Caco-2 (cell line): ENCODE data around the gene TMEM43. TPM values are rescaled to one million over a fixed set of nuclear protein-coding genes. Genes with fewer than 3 reads are reported as not detected.

ENCODE experiments used
- BruUV-seq: library from RNA; stranded (reverse); fragments of 400-500 nt; replicated peaks from 2 replicates; lab custom pipeline; 2021; lab: Mats Ljungman, UMichigan
- CTCF ChIA-PET: fragments of 300-600 bp; sonication (Branson Sonifier 250); formaldehyde crosslinking; loops from one replicate; lab custom pipeline; 2022; ENCODE audit warnings: antibody characterized with exemption; lab: Charles Lee
- POLR2A ChIA-PET: fragments of 300-600 bp; sonication (Branson Sonifier 250); formaldehyde crosslinking; loops from one replicate; lab custom pipeline; 2022; ENCODE audit warnings: antibody characterized with exemption; lab: Charles Lee
- DNase-seq, 2 experiments: peaks; one replicate each; pipeline versions ENCODE4 v3.0.0 to v3.0.0-alpha.2; 2020 to 2022
- H3K27me3 ChIP-seq: replicated peaks from 2 replicates; pipeline ENCODE4 v1.6.0; 2011; ENCODE audit warnings: low read length; ENCODE audit not compliant: control insufficient read depth, insufficient read depth
- H3K36me3 ChIP-seq: 2 replicates; pipeline ENCODE4 v1.5.1; 2011; ENCODE audit warnings: low read length; ENCODE audit not compliant: control insufficient read depth, insufficient read depth
- H3K4me1 ChIP-seq: fragments of 250-450 bp; sonication (Bioruptor Pico); 2 replicates; pipeline ENCODE4 v1.5.1; 2020; ENCODE audit warnings: mild to moderate bottlenecking
- H3K4me3 ChIP-seq: 2 replicates; pipeline ENCODE4 v1.5.1; 2011; ENCODE audit warnings: low read depth, mild to moderate bottlenecking, control low read depth, low read length
- H3K9me3 ChIP-seq: fragments of 250-450 bp; sonication (Bioruptor Pico); 2 replicates; pipeline ENCODE4 v1.5.1; 2020; ENCODE audit warnings: mild to moderate bottlenecking, moderate library complexity
- H3K27ac Mint-ChIP-seq: one replicate; pipeline ENCODE4 v1.8.0; 2022; ENCODE audit warnings: mixed read lengths; ENCODE audit not compliant: unreplicated experiment
- H3K27me3 Mint-ChIP-seq: one replicate; pipeline ENCODE4 v1.8.0; 2022; ENCODE audit warnings: mixed read lengths; ENCODE audit not compliant: insufficient read depth, unreplicated experiment
- H3K36me3 Mint-ChIP-seq: one replicate; pipeline ENCODE4 v1.8.0; 2022; ENCODE audit warnings: mild to moderate bottlenecking, mixed read lengths; ENCODE audit not compliant: insufficient read depth, unreplicated experiment
- H3K4me1 Mint-ChIP-seq: one replicate; pipeline ENCODE4 v1.8.0; 2022; ENCODE audit warnings: low read depth, mixed read lengths; ENCODE audit not compliant: unreplicated experiment
- H3K4me3 Mint-ChIP-seq: one replicate; pipeline ENCODE4 v1.8.0; 2022; ENCODE audit warnings: mild to moderate bottlenecking, moderate library complexity, mixed read lengths; ENCODE audit not compliant: unreplicated experiment
- H3K9me3 Mint-ChIP-seq: one replicate; pipeline ENCODE4 v1.8.0; 2022; ENCODE audit warnings: mixed read lengths; ENCODE audit not compliant: unreplicated experiment
- intact Hi-C: fragments of 100-400 bp; cut with micrococcal nuclease; formaldehyde crosslinking; loops from one replicate; pipeline ENCODE4 v1.10.0; 2022; ENCODE audit not compliant: unreplicated experiment
- total RNA-seq: library from RNA; stranded (reverse); gene quantifications from 2 replicates; pipeline ENCODE4 v1.2.3, GENCODE V29; 2022
- TF ChIP-seq, protein P1 (sequence below), 2 experiments: fragments of 200-600 bp in 1 of 2; IDR thresholded peaks; 1 replicate in 1 of 2; 2 replicates in 1 of 2; pipeline versions ENCODE4 v1.5.1 to v1.8.0; 2011 to 2022; ENCODE audit warnings: antibody characterized with exemption in 1 of 2, control low read depth in 1 of 2, inconsistent platforms in 1 of 2, low read depth in 1 of 2, low read length in 1 of 2, mild to moderate bottlenecking in 1 of 2, moderate library complexity in 1 of 2; ENCODE audit not compliant: insufficient read depth in 1 of 2, severe bottlenecking in 1 of 2, unreplicated experiment in 1 of 2

The TMEM43 gene
- total RNA-seq, 1 experiment from 2014 or later = 35.2 TPM

GRCh38 chr3:14166877-14167603 is 42.2 kb downstream of the TMEM43 start:
- H3K9me3 Mint-ChIP-seq = peaks cover 18% of the 10 kb centered on the region
- ChIA-PET POLR2A (interaction anchor here (0.6 to 0.8 kb wide), 2 partner anchors 11 to 12 kb away, joined by 3 to 5 read pairs; partner anchors contain the start of genes LSM3 and XPC), CTCF (no interaction called here)
- intact Hi-C loops = no loop called here
- TF ChIP-seq, protein P1, sequence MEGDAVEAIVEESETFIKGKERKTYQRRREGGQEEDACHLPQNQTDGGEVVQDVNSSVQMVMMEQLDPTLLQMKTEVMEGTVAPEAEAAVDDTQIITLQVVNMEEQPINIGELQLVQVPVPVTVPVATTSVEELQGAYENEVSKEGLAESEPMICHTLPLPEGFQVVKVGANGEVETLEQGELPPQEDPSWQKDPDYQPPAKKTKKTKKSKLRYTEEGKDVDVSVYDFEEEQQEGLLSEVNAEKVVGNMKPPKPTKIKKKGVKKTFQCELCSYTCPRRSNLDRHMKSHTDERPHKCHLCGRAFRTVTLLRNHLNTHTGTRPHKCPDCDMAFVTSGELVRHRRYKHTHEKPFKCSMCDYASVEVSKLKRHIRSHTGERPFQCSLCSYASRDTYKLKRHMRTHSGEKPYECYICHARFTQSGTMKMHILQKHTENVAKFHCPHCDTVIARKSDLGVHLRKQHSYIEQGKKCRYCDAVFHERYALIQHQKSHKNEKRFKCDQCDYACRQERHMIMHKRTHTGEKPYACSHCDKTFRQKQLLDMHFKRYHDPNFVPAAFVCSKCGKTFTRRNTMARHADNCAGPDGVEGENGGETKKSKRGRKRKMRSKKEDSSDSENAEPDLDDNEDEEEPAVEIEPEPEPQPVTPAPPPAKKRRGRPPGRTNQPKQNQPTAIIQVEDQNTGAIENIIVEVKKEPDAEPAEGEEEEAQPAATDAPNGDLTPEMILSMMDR (IDR thresholded peaks at IDR 0.05; ENCODE audit: insufficient read depth in 1 of 2, low read depth in 1 of 2, low read length in 1 of 2, severe bottlenecking in 1 of 2, unreplicated experiment in 1 of 2) = no peak
- H3K27me3 ChIP-seq = no peaks in the 10 kb centered on the region
- H3K9me3 ChIP-seq = no peaks in the 10 kb centered on the region; the same call in 1 of the 2 replicates
- peaks cover 7% of the 10 kb centered on the region for H3K4me1 Mint-ChIP-seq
- no peak overlapping the region for H3K27ac Mint-ChIP-seq
- no peak overlapping the region for H3K4me3 Mint-ChIP-seq
- no peak for DNase-seq
- H3K27me3 Mint-ChIP-seq = no peaks in the 10 kb centered on the region
- BruUV-seq = no TSS peak
- peaks cover 85% of the 10 kb centered on the region for H3K36me3 Mint-ChIP-seq
- no peaks in the 10 kb centered on the region for H3K4me1 ChIP-seq
- H3K4me3 ChIP-seq = no peak overlapping the region
- H3K36me3 ChIP-seq = peaks cover 11% of the 10 kb centered on the region

DNA sequence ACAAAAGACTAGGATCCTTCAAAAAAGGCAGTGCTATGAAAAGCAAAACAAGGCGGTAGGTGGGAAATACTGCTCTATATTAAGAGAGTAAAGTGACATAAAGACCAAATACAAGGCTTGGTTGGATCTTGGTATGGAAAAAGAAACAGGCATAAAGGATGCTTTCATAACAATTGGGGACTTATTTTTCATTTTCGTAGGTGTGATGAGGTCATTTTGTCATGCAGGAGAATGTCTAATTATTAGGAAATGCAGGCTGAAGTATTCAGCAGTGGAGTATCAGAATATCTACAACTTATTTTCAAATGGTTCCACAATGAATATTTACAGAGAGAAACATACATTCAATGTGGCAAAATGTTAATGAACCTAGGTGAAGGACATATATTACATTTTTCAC is 44.6 kb downstream of the TMEM43 start:
- Histone ChIP-seq H3K36me3 (peaks cover 11% of the 10 kb centered on the region), H3K27me3 (no peaks in the 10 kb centered on the region), H3K4me1 (no peaks in the 10 kb centered on the region), H3K4me3 (no peak overlapping the region), H3K9me3 (no peaks in the 10 kb centered on the region)
- BruUV-seq = no TSS peak
- no peaks in the 10 kb centered on the region for H3K9me3 Mint-ChIP-seq
- no peaks in the 10 kb centered on the region for H3K27me3 Mint-ChIP-seq
- CTCF ChIA-PET = no interaction called here
- H3K36me3 Mint-ChIP-seq = peaks cover 68% of the 10 kb centered on the region
- peaks cover 7% of the 10 kb centered on the region for H3K4me1 Mint-ChIP-seq
- H3K27ac Mint-ChIP-seq = no peak overlapping the region
- no peak for DNase-seq
- TF ChIP-seq, protein P1 (IDR thresholded peaks at IDR 0.05; ENCODE audit: insufficient read depth in 1 of 2, low read depth in 1 of 2, low read length in 1 of 2, severe bottlenecking in 1 of 2, unreplicated experiment in 1 of 2) = no peak
- intact Hi-C loops = no loop called here
- H3K4me3 Mint-ChIP-seq = no peak overlapping the region
- POLR2A ChIA-PET = no interaction called here

- POLR2A ChIA-PET = no interaction called here
These were observed 45.0 kb downstream of the TMEM43 start for GRCh38 chr3:14169871-14170270.

More at GRCh38 chr3:14169871-14170270, 45.0 kb downstream of the TMEM43 start:
- H3K4me3 Mint-ChIP-seq = no peak overlapping the region
- H3K36me3 Mint-ChIP-seq = peaks cover 63% of the 10 kb centered on the region
- Histone ChIP-seq H3K4me3 (no peak overlapping the region), H3K4me1 (no peaks in the 10 kb centered on the region), H3K27me3 (no peaks in the 10 kb centered on the region), H3K36me3 (peaks cover 11% of the 10 kb centered on the region), H3K9me3 (no peaks in the 10 kb centered on the region)
- H3K27me3 Mint-ChIP-seq = no peaks in the 10 kb centered on the region
- no TSS peak for BruUV-seq
- peaks cover 8% of the 10 kb centered on the region for H3K4me1 Mint-ChIP-seq
- no peak overlapping the region for H3K27ac Mint-ChIP-seq
- CTCF ChIA-PET = no interaction called here
- no peaks in the 10 kb centered on the region for H3K9me3 Mint-ChIP-seq
- DNase-seq = no peak
- intact Hi-C loops = no loop called here
- TF ChIP-seq, protein P1 (IDR thresholded peaks at IDR 0.05; ENCODE audit: insufficient read depth in 1 of 2, low read depth in 1 of 2, low read length in 1 of 2, severe bottlenecking in 1 of 2, unreplicated experiment in 1 of 2) = no peak
